ENCODE results near the gene MMAB.

MMAB gene

DNA sequence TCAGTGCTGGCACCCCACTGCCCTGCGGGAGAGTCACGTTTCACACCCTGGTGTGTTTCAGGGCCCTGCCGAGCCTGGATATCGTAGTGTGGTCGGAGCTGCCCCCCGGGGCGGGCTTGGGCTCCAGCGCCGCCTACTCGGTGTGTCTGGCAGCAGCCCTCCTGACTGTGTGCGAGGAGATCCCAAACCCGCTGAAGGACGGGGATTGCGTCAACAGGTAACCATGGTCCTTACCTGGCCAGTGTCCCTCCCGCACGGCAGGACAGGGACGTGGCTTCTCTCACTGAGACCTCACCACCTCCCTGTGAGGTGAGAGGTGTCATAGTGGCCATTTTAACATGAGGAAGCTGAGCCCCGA lies 8.0 kb upstream of the MMAB start:
- Mint-ChIP-seq H3K27me3 (no peaks in the 10 kb centered on the region), H3K36me3 (peaks cover 73% of the 10 kb centered on the region), H3K27ac (no peak overlapping the region), H3K4me3 (no peak overlapping the region), H3K9me3 (no peaks in the 10 kb centered on the region), H3K4me1 (no peaks in the 10 kb centered on the region)
- ATAC-seq: no peak

DNA sequence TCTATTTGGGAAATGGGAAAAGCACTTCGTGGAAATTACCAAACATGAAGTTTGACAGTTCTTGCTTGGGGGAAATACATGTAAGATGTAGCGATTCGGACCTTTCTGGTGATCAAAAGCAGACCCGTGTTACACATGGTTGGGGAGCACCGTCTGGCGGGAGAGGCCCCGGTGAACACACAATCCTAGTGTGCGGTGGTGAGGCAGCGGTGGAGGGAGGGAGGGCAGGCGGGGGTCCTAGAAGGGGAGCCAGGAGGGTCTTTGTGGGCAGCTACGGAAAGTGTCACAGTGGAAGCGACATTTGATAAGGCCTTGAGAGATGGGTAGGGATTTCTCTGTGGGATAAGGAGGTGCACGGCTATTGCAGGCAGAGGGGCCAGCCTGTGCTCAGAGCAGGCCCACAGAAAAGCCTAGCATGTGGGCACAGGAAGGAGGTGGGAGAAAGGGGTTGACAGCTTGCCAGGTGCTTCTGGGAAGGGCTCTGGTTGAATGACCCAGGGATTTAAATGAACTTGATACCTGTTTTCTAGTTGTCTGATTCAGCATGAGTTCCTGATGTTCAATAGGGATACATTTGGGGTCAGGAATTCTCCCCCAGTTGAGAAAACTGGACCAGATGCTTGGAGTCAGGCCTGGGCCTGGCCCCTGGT lies 7.5 kb upstream of the MMAB start:
- Mint-ChIP-seq H3K4me3 (no peak overlapping the region), H3K27ac (no peak overlapping the region), H3K9me3 (no peaks in the 10 kb centered on the region), H3K27me3 (no peaks in the 10 kb centered on the region), H3K4me1 (no peaks in the 10 kb centered on the region), H3K36me3 (peaks cover 71% of the 10 kb centered on the region)
- no peak for ATAC-seq

DNA sequence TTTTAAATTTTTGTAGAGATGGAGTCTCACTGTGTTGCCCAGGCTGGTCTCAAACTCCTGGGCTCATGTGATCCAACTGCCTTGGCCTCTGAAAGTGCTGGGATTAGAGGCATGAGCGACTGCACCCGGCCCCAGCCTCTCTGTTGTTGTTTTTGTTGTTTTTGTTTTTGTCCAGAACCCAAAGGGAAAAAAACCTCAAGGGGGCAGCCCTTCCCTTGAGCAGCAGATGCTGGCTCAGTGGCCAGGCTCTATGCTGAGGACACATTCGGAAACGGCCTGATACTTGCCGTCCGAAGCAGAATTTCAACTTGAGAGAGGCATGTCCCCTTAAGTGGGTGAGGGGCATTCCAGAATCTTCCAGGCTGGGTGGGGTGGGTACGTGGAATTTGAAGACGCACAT lies 7.0 kb upstream of the MMAB start:
- no peak overlapping the region for H3K27ac Mint-ChIP-seq
- no peak for ATAC-seq
- H3K4me1 Mint-ChIP-seq: peaks cover 4% of the 10 kb centered on the region
- no peaks in the 10 kb centered on the region for H3K9me3 Mint-ChIP-seq
- H3K27me3 Mint-ChIP-seq: no peaks in the 10 kb centered on the region
- H3K4me3 Mint-ChIP-seq: no peak overlapping the region
- H3K36me3 Mint-ChIP-seq: peaks cover 72% of the 10 kb centered on the region

DNA sequence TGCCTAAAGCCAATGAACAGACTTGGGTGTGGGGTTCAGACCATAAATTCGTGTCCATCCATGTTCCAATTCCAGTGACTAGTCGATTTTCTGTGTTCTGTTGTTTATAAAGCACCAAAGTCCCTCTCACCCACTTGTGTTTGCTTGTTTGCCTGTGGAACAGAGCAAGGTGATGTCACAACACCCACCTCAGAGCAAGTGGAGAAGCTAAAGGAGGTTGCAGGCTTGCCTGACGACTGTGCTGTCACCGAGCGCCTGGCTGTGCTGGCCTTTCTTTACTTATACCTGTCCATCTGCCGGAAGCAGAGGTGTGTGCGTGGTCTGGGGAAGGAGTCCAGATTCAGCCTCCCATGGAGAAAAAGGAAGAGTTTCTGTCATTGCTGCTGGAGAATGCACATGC lies 6.3 kb upstream of the MMAB start:
- ATAC-seq: no peak
- no peak overlapping the region for H3K27ac Mint-ChIP-seq
- H3K4me3 Mint-ChIP-seq: no peak overlapping the region
- no peaks in the 10 kb centered on the region for H3K9me3 Mint-ChIP-seq
- H3K36me3 Mint-ChIP-seq: peaks cover 74% of the 10 kb centered on the region
- H3K27me3 Mint-ChIP-seq: no peaks in the 10 kb centered on the region
- H3K4me1 Mint-ChIP-seq: peaks cover 10% of the 10 kb centered on the region

DNA sequence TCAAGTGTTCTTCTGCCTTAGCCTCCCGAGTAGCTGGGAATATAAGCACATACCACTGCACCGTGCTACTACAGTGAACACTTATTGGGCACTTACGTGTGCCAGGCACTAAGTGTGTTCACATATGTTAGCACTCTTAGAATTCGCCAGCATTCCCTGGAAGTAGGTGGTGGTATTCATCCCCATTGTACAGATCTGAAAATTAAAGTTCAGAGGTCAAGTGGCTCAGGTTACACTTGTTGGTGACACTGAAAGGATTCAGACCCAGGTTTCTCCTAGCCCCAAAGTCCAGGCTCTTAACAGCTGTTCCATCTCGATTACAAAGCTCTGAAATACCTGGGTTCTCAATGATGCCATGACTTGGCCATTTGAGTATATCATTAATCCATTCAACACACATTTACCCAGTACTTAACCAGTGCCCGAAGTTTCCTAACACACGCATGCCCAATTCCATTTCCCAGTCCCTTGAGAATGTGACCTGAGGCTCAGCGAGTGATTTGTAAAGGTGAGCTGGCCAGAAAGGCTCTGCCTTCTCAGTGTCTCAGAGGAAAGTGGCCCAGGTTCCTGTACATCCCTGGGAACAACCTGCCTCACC lies 5.1 kb upstream of the MMAB start:
- no peak overlapping the region for H3K27ac Mint-ChIP-seq
- no peak overlapping the region for H3K4me3 Mint-ChIP-seq
- ATAC-seq: no peak
- peaks cover 70% of the 10 kb centered on the region for H3K36me3 Mint-ChIP-seq
- H3K9me3 Mint-ChIP-seq: no peaks in the 10 kb centered on the region
- no peaks in the 10 kb centered on the region for H3K27me3 Mint-ChIP-seq
- H3K4me1 Mint-ChIP-seq: peaks cover 16% of the 10 kb centered on the region

DNA sequence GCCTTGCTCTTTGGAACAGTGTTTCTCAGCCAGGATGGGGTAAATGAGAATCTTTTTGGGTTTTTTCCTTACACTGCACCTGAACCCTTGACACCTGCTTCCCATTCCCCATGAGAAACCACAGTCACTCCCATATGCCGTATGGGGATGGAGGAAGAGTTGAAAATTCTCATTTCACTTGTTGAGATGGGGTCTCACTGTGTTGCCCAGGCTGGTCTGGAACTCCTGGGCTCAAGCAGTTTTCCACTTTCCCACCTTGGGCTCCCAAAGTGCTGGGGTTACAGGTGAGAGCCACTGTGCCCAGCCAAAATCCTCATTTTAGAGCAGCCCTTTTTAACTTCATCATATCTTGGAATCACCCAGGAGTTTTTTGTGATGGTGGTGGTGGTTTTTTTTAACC lies 4.0 kb upstream of the MMAB start:
- no peak overlapping the region for H3K4me3 Mint-ChIP-seq
- H3K36me3 Mint-ChIP-seq: peaks cover 63% of the 10 kb centered on the region
- H3K4me1 Mint-ChIP-seq: peaks cover 27% of the 10 kb centered on the region
- H3K27me3 Mint-ChIP-seq: no peaks in the 10 kb centered on the region
- ATAC-seq: no peak
- H3K27ac Mint-ChIP-seq: no peak overlapping the region
- no peaks in the 10 kb centered on the region for H3K9me3 Mint-ChIP-seq

DNA sequence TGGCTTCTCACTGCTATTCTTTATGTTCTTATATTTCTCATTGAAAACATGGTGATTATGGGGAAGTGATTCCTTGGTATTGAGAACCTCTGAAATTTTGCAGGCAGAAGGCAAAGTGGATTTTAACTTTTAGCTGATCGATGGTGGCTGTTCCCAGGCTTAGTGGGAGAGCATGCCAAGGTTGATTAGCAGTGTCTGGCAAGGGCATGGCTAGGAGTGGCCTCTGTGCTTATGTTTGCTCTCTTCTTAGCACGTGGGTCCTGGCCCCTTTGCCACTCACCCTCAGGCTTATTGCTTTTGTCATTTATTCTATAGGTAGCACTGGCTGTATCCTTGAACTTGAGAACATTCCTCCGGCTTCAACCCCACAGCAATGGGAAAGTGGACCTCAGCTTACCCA lies 2.4 kb upstream of the MMAB start:
- Mint-ChIP-seq H3K9me3 (no peaks in the 10 kb centered on the region), H3K27me3 (no peaks in the 10 kb centered on the region), H3K4me1 (peaks cover 32% of the 10 kb centered on the region), H3K36me3 (peaks cover 49% of the 10 kb centered on the region), H3K4me3 (no peak overlapping the region), H3K27ac (no peak overlapping the region)
- no peak for ATAC-seq

DNA sequence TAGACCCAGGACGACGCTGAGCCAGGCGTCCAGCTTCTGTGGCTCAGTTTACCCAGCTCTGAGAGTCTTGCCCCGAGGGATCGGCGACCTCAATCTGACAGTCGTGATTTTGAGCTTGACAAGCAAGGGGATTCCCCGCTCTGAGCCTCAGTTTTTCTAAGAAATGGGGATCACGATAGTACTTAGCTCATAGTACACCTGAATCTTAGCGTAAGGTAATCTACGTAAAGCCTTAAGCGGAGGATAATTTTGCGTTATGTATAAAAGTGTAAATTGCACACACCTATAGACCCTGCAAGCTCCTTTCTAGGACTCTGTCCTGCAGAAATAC lies 575 bp upstream of the MMAB start:
- Mint-ChIP-seq H3K27ac (peak overlapping the region; percentile 99), H3K36me3 (peaks cover 50% of the 10 kb centered on the region), H3K27me3 (no peaks in the 10 kb centered on the region), H3K9me3 (no peaks in the 10 kb centered on the region), H3K4me1 (peaks cover 32% of the 10 kb centered on the region), H3K4me3 (peak overlapping the region; percentile 97)
- no peak for ATAC-seq

DNA sequence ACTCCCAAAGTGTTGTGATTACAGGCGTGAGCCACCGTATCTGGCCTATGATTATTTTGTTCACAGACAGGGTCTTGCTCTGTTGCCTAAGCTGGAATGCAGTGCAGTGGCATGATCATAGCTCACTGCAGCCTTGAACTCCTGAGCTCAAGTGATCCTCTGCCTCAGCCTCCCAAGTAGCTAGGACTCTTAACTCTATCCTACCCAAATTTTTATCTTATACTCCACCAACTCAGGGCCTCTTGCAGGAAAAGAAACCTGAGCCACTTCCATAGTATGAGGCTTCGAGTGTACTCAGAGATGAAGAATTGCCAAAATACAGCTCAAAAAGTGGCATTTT lies 828 bp downstream of the MMAB start:
- H3K4me1 Mint-ChIP-seq: peaks cover 32% of the 10 kb centered on the region
- H3K36me3 Mint-ChIP-seq: peaks cover 51% of the 10 kb centered on the region
- H3K4me3 Mint-ChIP-seq: peak overlapping the region; percentile 97
- no peaks in the 10 kb centered on the region for H3K9me3 Mint-ChIP-seq
- no peaks in the 10 kb centered on the region for H3K27me3 Mint-ChIP-seq
- ATAC-seq: no peak
- H3K27ac Mint-ChIP-seq: peak overlapping the region; percentile 99

DNA sequence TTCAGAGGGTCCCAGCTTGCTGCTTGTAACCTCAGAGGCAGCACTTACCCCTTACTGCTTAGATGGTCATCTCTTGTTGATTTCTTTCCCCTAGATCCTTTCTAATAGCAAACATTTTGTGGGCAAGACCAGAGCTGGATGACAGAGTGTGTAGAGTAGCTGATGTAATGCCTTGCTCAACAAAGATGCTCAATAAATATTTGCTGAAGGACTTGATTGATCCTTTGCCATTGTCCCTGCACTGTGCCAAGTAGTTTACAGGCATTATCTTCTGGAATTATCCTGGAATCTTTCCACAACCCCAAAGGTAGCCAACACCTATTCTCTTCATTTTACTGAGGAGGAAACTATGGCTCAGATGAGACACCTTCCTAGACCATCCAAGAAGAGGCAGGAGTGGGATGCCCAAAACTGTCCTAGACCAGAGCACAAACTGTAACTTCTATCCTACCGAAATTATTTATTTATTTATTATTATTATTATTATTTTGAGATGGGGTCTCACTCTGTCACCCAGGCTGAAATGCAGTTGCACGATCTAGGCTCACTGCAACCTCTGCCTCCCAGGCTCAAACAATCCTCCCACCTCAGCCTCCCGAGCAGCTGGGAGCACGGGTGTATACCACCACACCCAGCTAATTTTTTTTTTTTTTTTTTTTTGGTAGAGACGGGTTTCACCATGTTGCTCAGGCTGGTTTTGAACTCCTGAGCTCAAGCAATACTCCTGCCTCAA lies 1.4 kb downstream of the MMAB start:
- H3K4me1 Mint-ChIP-seq: peaks cover 32% of the 10 kb centered on the region
- H3K4me3 Mint-ChIP-seq: peak overlapping the region; percentile 97
- peak overlapping the region; percentile 99 for H3K27ac Mint-ChIP-seq
- no peaks in the 10 kb centered on the region for H3K27me3 Mint-ChIP-seq
- no peak for ATAC-seq
- no peaks in the 10 kb centered on the region for H3K9me3 Mint-ChIP-seq
- peaks cover 51% of the 10 kb centered on the region for H3K36me3 Mint-ChIP-seq

DNA sequence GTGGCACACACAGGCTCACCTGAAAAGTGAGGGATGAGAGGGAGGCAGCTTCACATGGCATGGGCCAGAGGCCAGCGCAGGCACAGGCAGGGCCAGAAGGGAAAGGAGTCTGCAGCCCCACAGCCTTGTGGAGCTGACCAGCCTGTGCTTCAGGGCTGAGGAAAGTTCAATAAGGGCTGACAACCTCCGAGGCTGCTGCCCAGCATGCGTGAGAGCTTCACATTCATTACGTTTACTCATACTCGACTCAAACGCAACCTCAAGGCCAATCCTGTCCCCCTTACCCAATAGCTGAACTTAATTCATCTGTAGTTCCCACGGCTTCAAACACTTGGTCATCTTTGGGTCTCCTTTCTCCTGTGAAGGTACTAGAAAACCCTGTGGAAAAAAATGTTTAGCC lies 4.8 kb downstream of the MMAB start:
- no peaks in the 10 kb centered on the region for H3K27me3 Mint-ChIP-seq
- no peaks in the 10 kb centered on the region for H3K9me3 Mint-ChIP-seq
- peaks cover 16% of the 10 kb centered on the region for H3K4me1 Mint-ChIP-seq
- no peak overlapping the region for H3K4me3 Mint-ChIP-seq
- no peak overlapping the region for H3K27ac Mint-ChIP-seq
- H3K36me3 Mint-ChIP-seq: peaks cover 58% of the 10 kb centered on the region
- no peak for ATAC-seq

DNA sequence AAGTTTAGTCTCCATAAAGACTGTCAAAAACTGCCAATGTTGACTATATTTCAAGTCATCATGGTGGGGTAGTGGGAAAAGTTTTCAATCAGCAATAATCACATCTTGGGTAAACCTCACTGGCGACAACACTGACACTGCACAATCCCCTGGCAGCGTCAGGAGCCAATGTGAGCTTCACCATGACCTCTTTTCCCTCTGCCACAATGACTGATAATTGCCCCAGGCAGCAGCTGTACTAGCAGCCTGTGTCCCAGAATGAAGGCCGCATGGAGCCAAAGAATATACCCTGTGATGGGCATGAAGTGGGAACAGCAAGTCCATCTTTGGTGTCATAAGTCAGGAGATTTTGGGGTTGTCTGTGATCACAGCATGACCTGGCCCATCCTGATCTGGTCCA lies 5.3 kb downstream of the MMAB start:
- no peak for ATAC-seq
- Mint-ChIP-seq H3K27me3 (no peaks in the 10 kb centered on the region), H3K36me3 (peaks cover 64% of the 10 kb centered on the region), H3K4me3 (no peak overlapping the region), H3K4me1 (peaks cover 12% of the 10 kb centered on the region), H3K9me3 (no peaks in the 10 kb centered on the region), H3K27ac (no peak overlapping the region)

DNA sequence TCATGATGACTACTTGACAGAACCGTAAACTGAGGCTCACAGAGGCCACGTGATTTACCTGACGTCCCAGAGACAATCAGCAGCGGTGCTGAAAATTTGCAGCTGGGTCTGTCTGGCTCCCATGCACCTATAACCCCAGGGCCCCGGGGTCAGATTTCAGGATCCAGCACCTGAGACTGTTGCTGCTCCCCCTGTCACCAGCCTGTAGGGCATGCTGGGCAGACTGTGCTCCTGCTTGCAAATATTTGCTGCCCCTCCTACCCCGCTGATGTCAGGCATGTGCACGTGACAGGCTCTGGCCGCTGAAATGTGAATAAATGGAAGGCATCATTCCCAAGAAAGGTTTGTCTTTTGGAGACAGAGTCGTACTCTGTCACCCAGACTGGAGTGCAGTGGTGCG lies 6.0 kb downstream of the MMAB start:
- Mint-ChIP-seq H3K4me1 (peaks cover 5% of the 10 kb centered on the region), H3K9me3 (peaks cover under 1% of the 10 kb centered on the region), H3K27me3 (no peaks in the 10 kb centered on the region), H3K4me3 (no peak overlapping the region), H3K36me3 (peaks cover 70% of the 10 kb centered on the region), H3K27ac (no peak overlapping the region)
- ATAC-seq: no peak

DNA sequence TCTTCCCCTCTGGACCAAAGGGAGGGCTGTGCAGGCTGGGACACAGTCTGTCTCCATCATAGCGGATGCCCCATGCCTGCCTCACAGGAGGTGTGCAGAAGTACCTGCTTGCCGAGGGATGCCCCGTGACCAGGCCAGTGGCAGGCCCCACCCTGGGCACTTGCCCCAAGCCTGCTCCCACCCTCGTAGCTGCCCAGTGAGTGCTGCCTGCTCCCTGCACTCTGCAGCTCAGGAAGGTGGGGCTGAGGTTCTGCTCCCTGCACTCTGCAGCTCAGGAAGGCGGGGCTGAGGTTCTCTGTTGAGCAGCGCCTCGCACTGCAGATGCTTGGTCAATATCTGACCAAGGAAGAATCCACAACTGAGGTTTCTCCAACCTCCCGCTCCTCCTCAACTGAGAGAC lies 6.9 kb downstream of the MMAB start:
- Mint-ChIP-seq H3K4me3 (no peak overlapping the region), H3K27me3 (no peaks in the 10 kb centered on the region), H3K9me3 (peaks cover 6% of the 10 kb centered on the region), H3K36me3 (peaks cover 79% of the 10 kb centered on the region), H3K4me1 (peaks cover under 1% of the 10 kb centered on the region), H3K27ac (no peak overlapping the region)
- no peak for ATAC-seq

DNA sequence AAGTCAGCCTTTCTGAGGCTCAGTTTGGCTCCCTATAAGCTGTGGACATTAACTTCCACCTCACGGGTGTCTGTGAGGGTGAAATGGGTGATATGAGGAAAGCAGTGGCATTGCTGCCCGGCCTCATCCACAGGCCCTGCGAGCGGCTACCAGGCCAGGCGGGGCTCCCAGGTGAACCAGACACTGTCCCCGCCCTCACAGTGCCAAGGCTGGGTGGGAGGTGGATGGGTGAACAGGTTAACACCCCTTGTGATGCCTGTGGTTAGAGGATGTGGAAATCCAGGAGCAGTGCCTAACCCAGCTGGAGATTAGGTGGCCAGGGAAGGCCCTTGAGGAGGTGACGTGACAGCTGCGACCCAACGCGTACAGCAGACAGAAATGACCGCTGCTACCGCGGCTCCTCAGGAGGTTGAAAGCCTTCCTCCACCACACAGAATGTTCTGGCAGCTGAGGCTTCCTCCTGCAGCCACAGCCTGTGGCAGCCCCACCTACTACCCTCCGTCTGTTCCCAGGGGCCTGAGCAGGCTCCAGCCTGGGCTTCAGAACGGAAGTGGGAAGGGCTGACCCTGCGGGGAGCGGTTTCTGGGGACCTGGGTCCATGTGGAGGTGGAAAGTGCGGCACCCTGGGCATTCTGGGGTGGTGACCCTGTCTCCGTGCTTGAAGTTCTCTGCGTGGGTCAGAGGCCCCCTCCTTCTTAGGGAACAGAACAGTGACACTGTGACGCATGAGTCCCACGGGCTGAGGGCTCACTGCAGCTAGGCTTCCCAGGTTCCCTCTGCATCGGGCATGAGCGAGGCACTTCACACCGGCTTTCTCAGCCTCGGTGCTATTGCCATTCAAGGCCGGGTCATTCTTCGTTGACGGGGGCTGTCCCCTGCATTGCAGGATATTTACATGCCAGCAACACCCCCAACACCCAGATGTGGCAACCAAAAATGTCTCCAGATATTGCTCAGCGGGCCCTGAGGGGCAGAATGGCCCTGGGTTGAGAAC lies 9.7 kb downstream of the MMAB start:
- Mint-ChIP-seq H3K9me3 (peaks cover 6% of the 10 kb centered on the region), H3K27me3 (no peaks in the 10 kb centered on the region), H3K4me1 (no peaks in the 10 kb centered on the region), H3K27ac (no peak overlapping the region), H3K36me3 (peaks cover 77% of the 10 kb centered on the region), H3K4me3 (no peak overlapping the region)
- no peak for ATAC-seq

All from stimulated activated memory B cell treated with anti-CD40 and anti-IgM and Interleukin-4, amounts not matched to agents 10 μg/mL and 1 μg/mL and 100 μg/mL, for 72 hours (primary cell).